HCT116 (cell line): Measurements from ENCODE around the gene FXYD6. TPM values are rescaled to one million over a fixed set of nuclear protein-coding genes. Genes with fewer than 3 reads are reported as not detected.

Experiments
- ATAC-seq: fragments of 200-7000 bp; cut with Tn5 transposase; 2 replicates; pipeline ENCODE4 v1.9.1; 2020; ENCODE audit warnings: mild to moderate bottlenecking, moderate library complexity
- BruUV-seq: library from RNA; stranded (reverse); fragments of 400-500 nt; replicated peaks from 2 replicates; lab custom pipeline; 2021; lab: Mats Ljungman, UMichigan
- CTCF ChIA-PET: fragments of 300-600 bp; sonication (Branson Sonifier 250); formaldehyde crosslinking; loops from one replicate; lab custom pipeline; 2021; ENCODE audit warnings: antibody characterized with exemption; lab: Charles Lee
- POLR2A ChIA-PET: fragments of 300-600, 350-600 bp; sonication (Branson Sonifier 250); formaldehyde crosslinking; loops from one replicate; lab custom pipeline; 2021; ENCODE audit warnings: antibody characterized with exemption; lab: Charles Lee
- RAD21 ChIA-PET, 2 experiments: fragments of 300-600 bp; sonication (Branson Sonifier 250); formaldehyde crosslinking; loops; one replicate each; lab custom pipeline; 2023; ENCODE audit warnings: low total read pairs in 2 of 2; ENCODE audit not compliant: uncharacterized antibody in 2 of 2, unreplicated experiment in 2 of 2, low non-redundant PET in 1 of 2; lab: Charles Lee
- DNase-seq: peaks from one replicate; pipeline ENCODE4 v3.0.0-alpha.2; 2010; ENCODE audit warnings: low read depth, low spot score
- H2AFZ ChIP-seq: fragments of 200-600 bp; shearing (Covaris generic), sonication (generic); 2 replicates; pipeline ENCODE4 v1.6.1; 2017; ENCODE audit warnings: low read depth, mixed run types, mixed read lengths, antibody characterized with exemption, low read length; ENCODE audit not compliant: poor library complexity, severe bottlenecking
- H3K27ac ChIP-seq: 2 replicates; pipeline ENCODE4 v1.5.1; 2012; ENCODE audit warnings: low read depth, low read length
- H3K27me3 ChIP-seq: fragments of 200-600 bp; sonication (generic); 2 replicates; pipeline ENCODE4 v1.6.1; 2016; ENCODE audit warnings: mixed run types, low read length, mixed read lengths; ENCODE audit not compliant: insufficient read depth
- H3K36me3 ChIP-seq, 2 experiments: fragments of 200-500 bp in 1 of 2; fragments of 200-600 bp in 1 of 2; sonication (Bioruptor generic) in 1 of 2; sonication (generic) in 1 of 2; 2 replicates each; pipeline versions ENCODE4 v1.5.1 to v1.6.1; 2014 to 2016; ENCODE audit warnings: low read length in 2 of 2, inconsistent platforms in 1 of 2, mixed read lengths in 1 of 2, mixed run types in 1 of 2; ENCODE audit not compliant: insufficient read depth in 2 of 2, control insufficient read depth in 1 of 2
- H3K4me1 ChIP-seq, 2 experiments: fragments of 200-600 bp in 1 of 2; sonication (generic) in 1 of 2; 2 replicates each; pipeline versions ENCODE4 v1.5.1 to v1.6.1; 2012 to 2017; ENCODE audit warnings: low read length in 2 of 2, inconsistent platforms in 1 of 2, mild to moderate bottlenecking in 1 of 2, mixed read lengths in 1 of 2, mixed run types in 1 of 2, moderate library complexity in 1 of 2; ENCODE audit not compliant: insufficient read depth in 2 of 2, control insufficient read depth in 1 of 2
- H3K4me2 ChIP-seq: fragments of 200-600 bp; sonication (generic); 2 replicates; pipeline ENCODE4 v1.6.1; 2017; ENCODE audit warnings: mixed run types, low read length, mixed read lengths
- H3K4me3 ChIP-seq, 2 experiments: fragments of 200-600 bp in 1 of 2; sonication (generic) in 1 of 2; replicated peaks in 1 of 2; 2 replicates each; pipeline ENCODE4 v1.5.1; 2011 to 2016; ENCODE audit warnings: low read length in 2 of 2, control low read depth in 1 of 2, low read depth in 1 of 2, mild to moderate bottlenecking in 1 of 2, mixed read lengths in 1 of 2, mixed run types in 1 of 2
- H3K79me2 ChIP-seq: fragments of 200-600 bp; sonication (generic); 2 replicates; pipeline ENCODE4 v1.6.1; 2017; ENCODE audit warnings: mild to moderate bottlenecking, mixed run types, low read length, moderate library complexity, mixed read lengths; ENCODE audit not compliant: insufficient read depth
- H3K9ac ChIP-seq: fragments of 200-600 bp; sonication (generic); 2 replicates; pipeline ENCODE4 v1.6.1; 2016; ENCODE audit warnings: low read length, mixed read lengths
- H3K9me2 ChIP-seq: fragments of 200-600 bp; sonication (generic), shearing (Covaris generic); 2 replicates; pipeline ENCODE4 v1.6.1; 2017; ENCODE audit warnings: mixed run types, mild to moderate bottlenecking, moderate library complexity; ENCODE audit not compliant: insufficient read depth
- H3K9me3 ChIP-seq, 2 experiments: fragments of 200-500 bp in 1 of 2; fragments of 200-600 bp in 1 of 2; sonication (Bioruptor generic) in 1 of 2; sonication (generic) in 1 of 2; 2 replicates each; pipeline ENCODE4 v1.6.1; 2014 to 2017; ENCODE audit warnings: low read length in 2 of 2, mixed read lengths in 2 of 2, inconsistent platforms in 1 of 2, low read depth in 1 of 2, mild to moderate bottlenecking in 1 of 2, mixed run types in 1 of 2, moderate library complexity in 1 of 2; ENCODE audit not compliant: control insufficient read depth in 1 of 2, insufficient read depth in 1 of 2
- H4K20me1 ChIP-seq: fragments of 200-600 bp; sonication (generic), shearing (Covaris generic); 2 replicates; pipeline ENCODE4 v1.6.1; 2017; ENCODE audit warnings: mixed run types, mild to moderate bottlenecking, moderate library complexity; ENCODE audit not compliant: insufficient read depth
- CBX3 ChIP-seq: IDR thresholded peaks from 2 replicates; pipeline ENCODE4 v1.6.1; 2012; ENCODE audit warnings: low read depth
- CEBPB ChIP-seq: IDR thresholded peaks from 2 replicates; pipeline ENCODE4 v1.6.1; 2012; ENCODE audit warnings: low read depth
- EGR1 ChIP-seq: IDR thresholded peaks from 2 replicates; pipeline ENCODE4 v1.6.1; 2012; ENCODE audit warnings: low read depth
- ELF1 ChIP-seq: IDR thresholded peaks from 2 replicates; pipeline ENCODE4 v1.6.1; 2012; ENCODE audit warnings: low read depth, borderline replicate concordance
- EZH2 ChIP-seq: fragments of 200-600 bp; sonication (generic); IDR thresholded peaks from 2 replicates; pipeline ENCODE4 v1.6.1; 2017; ENCODE audit warnings: antibody characterized with exemption, mixed run types
- FOSL1 ChIP-seq: IDR thresholded peaks from 2 replicates; pipeline ENCODE4 v1.6.1; 2012; ENCODE audit warnings: low read depth
- POLR2A ChIP-seq: IDR thresholded peaks from 2 replicates; pipeline ENCODE4 v1.7.0; 2011; ENCODE audit warnings: borderline replicate concordance; ENCODE audit not compliant: insufficient read depth, insufficient read length; ENCODE audit errors: extremely low read depth
- POLR2AphosphoS5 ChIP-seq: IDR thresholded peaks from 2 replicates; pipeline ENCODE4 v1.6.1; 2011; ENCODE audit warnings: mild to moderate bottlenecking, low read depth, low read length, moderate library complexity
- SIN3A ChIP-seq: IDR thresholded peaks from 2 replicates; pipeline ENCODE4 v1.6.1; 2012; ENCODE audit warnings: low read depth
- SP1 ChIP-seq: IDR thresholded peaks from 2 replicates; pipeline ENCODE4 v1.6.1; 2012; ENCODE audit warnings: low read depth
- SRF ChIP-seq: IDR thresholded peaks from 2 replicates; pipeline ENCODE4 v1.6.1; 2012; ENCODE audit warnings: low read depth
- TCF7L2 ChIP-seq: IDR thresholded peaks from 2 replicates; pipeline ENCODE4 v1.7.0; 2011; ENCODE audit warnings: borderline replicate concordance, inconsistent platforms; ENCODE audit not compliant: insufficient read depth, insufficient read length; ENCODE audit errors: extremely low read depth
- ZNF274 ChIP-seq: fragments of 200-500 bp; sonication (Bioruptor generic); IDR thresholded peaks from 2 replicates; pipeline ENCODE4 v1.6.1; 2014; ENCODE audit warnings: mild to moderate bottlenecking, low read depth, low read length, inconsistent platforms
- intact Hi-C: fragments of 100-400 bp; cut with micrococcal nuclease; formaldehyde crosslinking; loops from 2 replicates; pipeline ENCODE4 v1.10.0; 2022
- total RNA-seq: library from RNA; stranded (reverse); gene quantifications from one replicate; pipeline ENCODE4 v1.2.1, GENCODE V29; 2021; ENCODE audit not compliant: unreplicated experiment
- TF ChIP-seq, protein P1 (sequence below), 3 experiments: fragments of 200-600 bp in 1 of 3; sonication (generic) in 1 of 3; IDR thresholded peaks in 2 of 3; conservative IDR thresholded peaks in 1 of 3; 2 replicates each; pipeline ENCODE4 v1.5.1; 2012 to 2017; ENCODE audit warnings: low read depth in 2 of 3, low read length in 2 of 3, antibody characterized with exemption in 1 of 3, borderline replicate concordance in 1 of 3, control low read depth in 1 of 3, mild to moderate bottlenecking in 1 of 3, mixed read lengths in 1 of 3, mixed run types in 1 of 3, moderate library complexity in 1 of 3; ENCODE audit not compliant: insufficient read depth in 1 of 3
- TF ChIP-seq, protein P2 (sequence below): IDR thresholded peaks from 2 replicates; pipeline ENCODE4 v1.6.1; 2012
- TF ChIP-seq, protein P3 (sequence below): IDR thresholded peaks from 2 replicates; pipeline ENCODE4 v1.6.1; 2012; ENCODE audit warnings: low read depth
- TF ChIP-seq, protein P4 (sequence below): IDR thresholded peaks from 2 replicates; pipeline ENCODE4 v1.6.1; 2012
- TF ChIP-seq, protein P5 (sequence below): IDR thresholded peaks from 2 replicates; pipeline ENCODE4 v1.6.1; 2011; ENCODE audit warnings: mild to moderate bottlenecking, low read length, moderate library complexity; ENCODE audit not compliant: insufficient replicate concordance; ENCODE audit errors: extremely low read depth

Gene FXYD6
- total RNA-seq, 1 experiment from 2014 or later = 2.5 TPM

DNA sequence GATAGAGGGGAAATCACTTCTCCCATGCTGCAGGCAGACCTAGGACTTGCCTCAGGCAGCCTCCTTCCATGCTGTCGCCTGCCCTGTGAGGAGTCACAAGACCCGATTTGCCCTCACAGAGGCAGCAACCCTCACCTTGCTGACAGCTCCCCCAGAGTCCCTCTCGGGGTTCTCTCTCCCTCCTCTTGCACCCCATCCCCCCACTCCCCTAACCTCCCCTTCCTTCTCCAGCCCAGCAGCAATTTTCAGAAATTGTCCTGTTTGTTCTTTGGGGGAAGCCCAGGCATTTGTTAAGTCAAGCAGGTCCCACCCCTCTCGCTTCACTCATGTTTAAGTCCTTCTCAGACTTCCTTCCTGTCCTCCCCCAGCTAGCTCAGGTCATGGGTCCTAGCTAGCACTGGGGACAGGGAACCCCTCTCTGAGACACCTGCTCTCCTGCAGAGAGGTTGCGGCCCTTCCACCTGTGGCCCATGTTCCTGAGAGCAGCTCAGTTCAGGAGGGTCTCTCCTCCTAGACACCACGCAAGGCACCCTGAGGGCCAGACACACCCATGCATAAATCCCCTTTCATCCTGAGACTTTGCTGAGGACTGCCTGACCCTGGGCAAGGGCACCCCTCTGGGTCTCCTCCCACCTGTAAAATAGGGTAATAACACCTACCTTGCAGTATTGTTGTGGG, 45.6 kb downstream of the FXYD6 start:
- H3K4me3 ChIP-seq = no peak overlapping the region
- no peaks in the 10 kb centered on the region for H4K20me1 ChIP-seq
- DNase-seq (no peak), ATAC-seq (no peak)
- ChIA-PET RAD21 (no interaction called here), POLR2A (no interaction called here), CTCF (no interaction called here)
- no peaks in the 10 kb centered on the region for H3K27me3 ChIP-seq
- intact Hi-C loops = no loop called here
- TF ChIP-seq CEBPB (no peak), FOSL1 (no peak), ELF1 (no peak), EGR1 (no peak), POLR2A (no peak), CBX3 (no peak), EZH2 (no peak), POLR2AphosphoS5 (no peak), SIN3A (no peak), SP1 (no peak), TCF7L2 (no peak), ZNF274 (no peak), SRF (no peak)
- TF ChIP-seq, protein P1, sequence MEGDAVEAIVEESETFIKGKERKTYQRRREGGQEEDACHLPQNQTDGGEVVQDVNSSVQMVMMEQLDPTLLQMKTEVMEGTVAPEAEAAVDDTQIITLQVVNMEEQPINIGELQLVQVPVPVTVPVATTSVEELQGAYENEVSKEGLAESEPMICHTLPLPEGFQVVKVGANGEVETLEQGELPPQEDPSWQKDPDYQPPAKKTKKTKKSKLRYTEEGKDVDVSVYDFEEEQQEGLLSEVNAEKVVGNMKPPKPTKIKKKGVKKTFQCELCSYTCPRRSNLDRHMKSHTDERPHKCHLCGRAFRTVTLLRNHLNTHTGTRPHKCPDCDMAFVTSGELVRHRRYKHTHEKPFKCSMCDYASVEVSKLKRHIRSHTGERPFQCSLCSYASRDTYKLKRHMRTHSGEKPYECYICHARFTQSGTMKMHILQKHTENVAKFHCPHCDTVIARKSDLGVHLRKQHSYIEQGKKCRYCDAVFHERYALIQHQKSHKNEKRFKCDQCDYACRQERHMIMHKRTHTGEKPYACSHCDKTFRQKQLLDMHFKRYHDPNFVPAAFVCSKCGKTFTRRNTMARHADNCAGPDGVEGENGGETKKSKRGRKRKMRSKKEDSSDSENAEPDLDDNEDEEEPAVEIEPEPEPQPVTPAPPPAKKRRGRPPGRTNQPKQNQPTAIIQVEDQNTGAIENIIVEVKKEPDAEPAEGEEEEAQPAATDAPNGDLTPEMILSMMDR (IDR thresholded peaks at IDR 0.05 in 2 of 3, conservative IDR thresholded peaks at IDR 0.05 in 1 of 3; ENCODE audit: borderline replicate concordance in 1 of 3, insufficient read depth in 1 of 3, low read depth in 2 of 3, low read length in 2 of 3) = no peak
- TF ChIP-seq, protein P2, sequence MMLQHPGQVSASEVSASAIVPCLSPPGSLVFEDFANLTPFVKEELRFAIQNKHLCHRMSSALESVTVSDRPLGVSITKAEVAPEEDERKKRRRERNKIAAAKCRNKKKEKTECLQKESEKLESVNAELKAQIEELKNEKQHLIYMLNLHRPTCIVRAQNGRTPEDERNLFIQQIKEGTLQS = no peak
- TF ChIP-seq, protein P3, sequence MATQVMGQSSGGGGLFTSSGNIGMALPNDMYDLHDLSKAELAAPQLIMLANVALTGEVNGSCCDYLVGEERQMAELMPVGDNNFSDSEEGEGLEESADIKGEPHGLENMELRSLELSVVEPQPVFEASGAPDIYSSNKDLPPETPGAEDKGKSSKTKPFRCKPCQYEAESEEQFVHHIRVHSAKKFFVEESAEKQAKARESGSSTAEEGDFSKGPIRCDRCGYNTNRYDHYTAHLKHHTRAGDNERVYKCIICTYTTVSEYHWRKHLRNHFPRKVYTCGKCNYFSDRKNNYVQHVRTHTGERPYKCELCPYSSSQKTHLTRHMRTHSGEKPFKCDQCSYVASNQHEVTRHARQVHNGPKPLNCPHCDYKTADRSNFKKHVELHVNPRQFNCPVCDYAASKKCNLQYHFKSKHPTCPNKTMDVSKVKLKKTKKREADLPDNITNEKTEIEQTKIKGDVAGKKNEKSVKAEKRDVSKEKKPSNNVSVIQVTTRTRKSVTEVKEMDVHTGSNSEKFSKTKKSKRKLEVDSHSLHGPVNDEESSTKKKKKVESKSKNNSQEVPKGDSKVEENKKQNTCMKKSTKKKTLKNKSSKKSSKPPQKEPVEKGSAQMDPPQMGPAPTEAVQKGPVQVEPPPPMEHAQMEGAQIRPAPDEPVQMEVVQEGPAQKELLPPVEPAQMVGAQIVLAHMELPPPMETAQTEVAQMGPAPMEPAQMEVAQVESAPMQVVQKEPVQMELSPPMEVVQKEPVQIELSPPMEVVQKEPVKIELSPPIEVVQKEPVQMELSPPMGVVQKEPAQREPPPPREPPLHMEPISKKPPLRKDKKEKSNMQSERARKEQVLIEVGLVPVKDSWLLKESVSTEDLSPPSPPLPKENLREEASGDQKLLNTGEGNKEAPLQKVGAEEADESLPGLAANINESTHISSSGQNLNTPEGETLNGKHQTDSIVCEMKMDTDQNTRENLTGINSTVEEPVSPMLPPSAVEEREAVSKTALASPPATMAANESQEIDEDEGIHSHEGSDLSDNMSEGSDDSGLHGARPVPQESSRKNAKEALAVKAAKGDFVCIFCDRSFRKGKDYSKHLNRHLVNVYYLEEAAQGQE = no peak
- TF ChIP-seq, protein P4, sequence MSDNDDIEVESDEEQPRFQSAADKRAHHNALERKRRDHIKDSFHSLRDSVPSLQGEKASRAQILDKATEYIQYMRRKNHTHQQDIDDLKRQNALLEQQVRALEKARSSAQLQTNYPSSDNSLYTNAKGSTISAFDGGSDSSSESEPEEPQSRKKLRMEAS = no peak
- TF ChIP-seq, protein P5, sequence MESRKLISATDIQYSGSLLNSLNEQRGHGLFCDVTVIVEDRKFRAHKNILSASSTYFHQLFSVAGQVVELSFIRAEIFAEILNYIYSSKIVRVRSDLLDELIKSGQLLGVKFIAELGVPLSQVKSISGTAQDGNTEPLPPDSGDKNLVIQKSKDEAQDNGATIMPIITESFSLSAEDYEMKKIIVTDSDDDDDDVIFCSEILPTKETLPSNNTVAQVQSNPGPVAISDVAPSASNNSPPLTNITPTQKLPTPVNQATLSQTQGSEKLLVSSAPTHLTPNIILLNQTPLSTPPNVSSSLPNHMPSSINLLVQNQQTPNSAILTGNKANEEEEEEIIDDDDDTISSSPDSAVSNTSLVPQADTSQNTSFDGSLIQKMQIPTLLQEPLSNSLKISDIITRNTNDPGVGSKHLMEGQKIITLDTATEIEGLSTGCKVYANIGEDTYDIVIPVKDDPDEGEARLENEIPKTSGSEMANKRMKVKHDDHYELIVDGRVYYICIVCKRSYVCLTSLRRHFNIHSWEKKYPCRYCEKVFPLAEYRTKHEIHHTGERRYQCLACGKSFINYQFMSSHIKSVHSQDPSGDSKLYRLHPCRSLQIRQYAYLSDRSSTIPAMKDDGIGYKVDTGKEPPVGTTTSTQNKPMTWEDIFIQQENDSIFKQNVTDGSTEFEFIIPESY = no peak
- H3K4me1 ChIP-seq = peaks cover 9 to 20% of the 10 kb centered on the region in 2 experiments
- H3K4me2 ChIP-seq = no peak overlapping the region
- no peaks in the 10 kb centered on the region for H3K9me2 ChIP-seq
- BruUV-seq = no TSS peak
- H3K27ac ChIP-seq = no peak overlapping the region
- H3K9me3 ChIP-seq = no peaks in the 10 kb centered on the region
- no peaks in the 10 kb centered on the region for H3K79me2 ChIP-seq
- H2AFZ ChIP-seq = no peak overlapping the region
- H3K9ac ChIP-seq = no peak overlapping the region
- H3K36me3 ChIP-seq = no peaks in the 10 kb centered on the region
